UCSD-AML1 (cell line): ENCODE measurements around the gene NCK2.

Experiments
- DNase-seq: peaks from one replicate; lab custom pipeline; 2025; ENCODE audit not compliant: unreplicated experiment; lab: John Stamatoyannopoulos, UW

NCK2 gene

DNA sequence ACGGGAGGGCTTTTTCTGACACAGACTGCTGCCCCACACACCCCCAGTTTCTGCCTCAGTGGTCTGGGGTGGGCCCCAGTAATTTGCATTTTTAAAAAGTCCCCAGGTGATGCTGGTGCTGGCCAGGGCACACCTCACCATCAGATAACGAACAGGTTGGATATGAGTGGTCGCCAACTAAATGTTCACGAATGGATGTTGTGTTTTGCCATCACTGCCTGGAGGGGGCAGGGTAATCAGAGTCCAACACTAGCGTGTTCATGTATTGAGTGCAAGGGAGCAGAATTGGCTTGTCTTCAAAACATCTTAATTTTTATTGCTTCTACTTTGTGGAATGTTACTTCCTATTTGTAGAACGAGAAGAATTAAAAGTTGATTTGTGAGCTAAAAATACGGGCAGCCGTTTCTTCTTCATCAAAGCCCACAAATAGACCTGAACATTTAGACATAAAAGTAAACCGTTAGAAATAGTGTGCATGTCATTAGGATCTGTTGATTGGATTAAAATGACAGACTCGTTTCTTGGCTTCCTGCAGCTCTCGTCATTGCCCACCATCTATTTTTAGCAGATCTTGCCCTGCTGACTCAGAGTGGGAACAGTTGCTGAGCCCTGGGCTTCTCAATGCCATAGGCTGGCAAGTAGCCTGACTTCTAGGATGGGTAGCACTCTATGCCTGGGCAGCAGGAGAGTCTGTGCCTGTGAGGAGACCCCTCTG lies 45.2 kb downstream of the NCK2 start:
- DNase-seq = peak; percentile 60

DNA sequence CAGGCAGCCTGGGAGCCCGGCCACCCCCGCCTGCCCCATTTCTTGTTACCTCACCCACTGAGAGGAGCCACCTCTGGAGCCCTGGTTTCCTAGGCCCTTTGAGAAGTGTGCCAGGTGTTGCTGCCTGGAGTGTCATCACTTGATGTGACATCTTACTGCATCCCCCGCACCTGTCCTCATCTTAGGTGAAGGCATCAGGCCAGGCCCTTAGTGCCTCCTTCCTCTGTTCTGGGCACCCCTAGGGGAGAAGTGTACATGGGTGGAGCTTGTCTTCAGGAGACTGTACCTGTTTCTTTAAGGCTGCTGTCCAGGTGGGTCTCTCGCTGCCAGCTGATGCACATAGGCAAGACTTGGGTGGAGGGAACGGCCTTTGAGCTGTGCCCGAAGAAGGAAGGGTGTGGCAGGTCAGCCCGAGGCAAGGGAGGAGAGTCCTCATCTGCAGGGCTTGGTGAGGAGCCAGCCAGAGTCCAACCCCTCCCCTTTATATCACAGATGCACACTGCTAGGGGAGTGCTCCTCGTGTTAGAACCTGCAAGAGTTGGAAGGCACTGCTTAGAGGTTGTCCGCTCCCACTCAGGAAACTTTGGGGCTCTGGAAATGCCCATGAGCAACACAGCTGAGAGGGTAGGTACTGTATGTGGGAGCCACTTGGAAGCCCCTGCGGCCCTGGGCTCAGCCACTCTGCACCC lies 45.9 kb downstream of the NCK2 start:
- no peak for DNase-seq

DNA sequence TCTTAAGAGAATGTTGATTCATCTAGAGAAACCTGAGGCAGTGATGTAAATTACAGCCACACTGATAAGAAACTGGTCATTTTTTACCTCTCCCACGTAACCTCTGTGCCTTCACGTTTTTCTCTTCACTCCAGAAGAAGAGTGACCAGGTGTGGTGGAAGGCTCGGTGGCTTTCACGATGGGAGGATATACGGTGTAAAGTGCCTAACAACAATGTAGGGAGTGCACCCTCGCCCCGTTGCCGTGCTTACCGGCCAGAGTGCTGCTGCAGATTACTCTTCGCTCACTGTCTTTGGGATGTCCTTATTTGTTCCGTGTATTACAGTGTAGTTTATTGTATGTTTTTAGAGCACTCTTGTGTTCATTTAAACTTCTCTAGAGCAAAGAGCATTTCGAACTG lies 46.5 kb downstream of the NCK2 start:
- no peak for DNase-seq

DNA sequence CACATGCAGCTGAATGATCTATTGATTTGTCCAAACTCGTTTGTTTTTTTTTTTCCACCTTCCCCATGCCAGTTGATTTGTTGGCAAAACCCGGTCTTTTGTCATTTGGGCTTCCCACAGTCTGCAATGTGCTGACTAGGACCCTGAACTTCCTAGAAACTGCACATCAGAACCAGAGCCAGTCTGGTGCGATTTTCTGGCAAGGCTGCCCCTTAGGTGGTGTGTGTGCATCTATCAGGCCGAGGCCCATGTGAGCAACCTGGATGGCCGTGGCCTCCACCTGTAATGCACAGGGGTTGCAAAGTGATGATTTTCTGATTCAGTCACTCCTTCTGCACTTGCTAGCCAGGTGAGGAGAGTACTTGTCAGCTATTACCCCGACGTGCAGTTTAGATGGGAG lies 47.8 kb downstream of the NCK2 start:
- DNase-seq = no peak

DNA sequence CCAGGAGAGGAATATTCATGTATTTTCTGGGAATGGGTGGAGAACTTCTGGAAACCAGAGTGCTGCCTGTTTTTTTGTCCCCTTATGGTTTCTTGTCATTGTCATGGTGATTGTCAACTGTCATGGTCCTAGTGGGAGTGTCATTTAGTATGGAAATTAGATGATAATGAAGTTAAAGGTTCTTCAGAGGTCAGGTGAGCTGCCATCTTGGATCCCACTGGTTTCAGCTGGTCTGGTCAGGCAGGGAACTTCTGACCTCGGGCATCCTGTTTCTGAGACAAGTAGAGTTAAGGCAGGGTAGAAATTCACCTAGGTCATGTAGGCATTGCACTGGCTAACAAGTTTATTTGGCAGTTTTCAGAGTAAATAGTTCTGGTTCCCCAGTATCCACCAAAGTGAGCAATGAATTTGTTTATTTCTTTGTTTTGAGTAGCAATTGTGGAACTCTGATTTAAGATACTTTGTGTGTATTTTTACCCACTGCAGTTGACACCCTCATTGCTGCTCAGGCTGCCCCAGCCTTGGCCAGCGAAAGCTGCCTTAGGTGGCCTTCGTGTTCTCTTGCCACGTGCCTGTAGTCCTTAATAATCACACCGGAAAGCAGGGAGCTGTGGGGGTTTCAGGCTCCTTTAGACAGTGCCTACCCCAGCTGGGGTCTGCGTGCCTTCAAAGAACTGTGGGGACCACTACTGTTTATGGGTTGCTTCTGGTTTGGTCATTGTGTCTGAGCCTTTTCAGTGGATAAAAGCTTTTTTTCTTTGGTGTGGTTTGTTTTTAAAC lies 48.7 kb downstream of the NCK2 start:
- no peak for DNase-seq

DNA sequence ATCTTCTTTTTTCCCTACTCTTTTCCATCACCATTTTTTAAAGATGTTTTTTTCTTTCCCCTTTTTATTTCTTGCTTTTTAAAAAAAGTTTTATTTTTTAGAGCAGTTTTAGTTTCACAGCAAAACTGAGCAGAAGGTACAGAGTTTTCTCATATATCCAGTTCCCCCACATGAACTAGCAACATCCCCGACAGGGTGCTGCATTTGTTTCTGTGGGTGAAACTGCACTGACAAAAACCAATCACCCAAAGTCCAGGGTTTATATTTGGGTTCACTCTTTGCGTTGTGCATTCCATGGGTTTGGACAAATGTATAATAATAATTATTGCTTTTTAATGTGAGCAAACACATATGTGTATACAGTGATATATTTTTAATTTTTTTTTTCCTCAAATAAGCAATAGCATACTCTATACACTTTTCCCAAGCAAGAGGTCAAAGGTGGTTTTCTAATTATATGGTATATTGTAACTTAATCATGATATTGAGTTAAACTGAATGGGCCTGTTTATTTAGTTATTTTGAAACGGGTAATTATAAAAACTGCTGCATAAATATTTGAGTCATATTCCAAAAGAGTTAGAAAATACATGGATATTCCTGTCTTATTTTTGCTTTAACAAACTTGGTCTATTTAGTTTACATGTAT lies 50.3 kb downstream of the NCK2 start:
- DNase-seq = no peak

DNA sequence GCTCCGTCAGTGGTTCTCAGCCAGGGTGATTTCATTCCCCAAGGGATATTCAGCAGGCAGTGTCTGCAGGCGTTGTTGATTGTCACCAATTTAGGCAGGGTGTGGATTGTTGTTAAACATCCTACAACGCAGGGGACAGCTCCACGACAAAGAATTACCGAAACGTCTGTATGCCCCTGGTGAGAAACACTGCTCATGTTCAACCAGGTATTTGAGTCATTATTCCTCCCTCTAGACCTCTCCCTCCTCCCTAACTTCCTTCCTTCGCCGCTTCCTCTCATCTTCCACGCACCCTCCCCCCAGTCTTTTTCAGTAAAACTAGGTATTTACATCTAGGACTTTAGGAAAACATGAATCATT lies 50.8 kb downstream of the NCK2 start:
- DNase-seq = peak; percentile 32

DNA sequence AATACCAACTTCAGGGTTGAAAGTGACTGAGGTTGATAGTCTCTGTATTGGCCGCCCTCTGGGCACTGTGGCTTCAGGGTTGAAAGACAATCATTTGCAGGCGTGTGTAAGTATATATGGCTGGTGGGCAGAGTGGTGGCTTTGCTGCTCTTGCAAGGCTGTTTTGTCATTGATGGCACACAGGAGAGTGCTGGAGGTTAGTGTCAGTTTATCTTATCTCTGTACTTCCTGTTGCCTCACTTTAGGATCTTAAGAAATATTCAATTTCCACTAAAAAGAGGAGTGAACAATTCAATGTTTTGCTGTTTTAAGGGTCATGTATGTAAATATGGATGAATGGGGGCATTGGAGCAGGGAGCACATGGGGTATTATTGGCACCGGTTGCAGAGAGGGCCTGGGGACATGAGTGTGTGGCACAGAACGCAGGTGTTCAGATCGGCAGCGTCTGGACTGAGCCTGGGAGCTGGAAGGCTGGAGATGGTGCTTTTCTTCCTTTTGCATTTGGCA lies 51.5 kb downstream of the NCK2 start:
- no peak for DNase-seq

DNA sequence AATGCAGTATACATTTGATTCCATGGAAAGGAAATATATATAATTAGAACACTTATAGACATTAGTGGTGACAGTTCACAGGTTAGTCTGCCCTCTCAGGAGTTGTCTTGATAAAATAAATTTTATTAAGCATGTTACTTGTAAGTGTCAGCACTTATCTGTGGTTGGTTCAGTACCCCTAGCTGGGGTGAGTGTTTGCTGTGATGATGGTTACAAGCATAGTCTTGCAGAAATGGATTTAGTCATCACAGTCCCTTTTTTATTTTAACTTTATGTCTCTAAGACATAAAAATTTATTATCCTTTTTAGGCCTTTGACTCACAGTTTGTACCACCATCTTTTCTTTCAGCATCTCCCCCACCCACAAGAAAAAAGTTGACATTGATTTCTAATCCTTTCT lies 52.1 kb downstream of the NCK2 start:
- DNase-seq = no peak

DNA sequence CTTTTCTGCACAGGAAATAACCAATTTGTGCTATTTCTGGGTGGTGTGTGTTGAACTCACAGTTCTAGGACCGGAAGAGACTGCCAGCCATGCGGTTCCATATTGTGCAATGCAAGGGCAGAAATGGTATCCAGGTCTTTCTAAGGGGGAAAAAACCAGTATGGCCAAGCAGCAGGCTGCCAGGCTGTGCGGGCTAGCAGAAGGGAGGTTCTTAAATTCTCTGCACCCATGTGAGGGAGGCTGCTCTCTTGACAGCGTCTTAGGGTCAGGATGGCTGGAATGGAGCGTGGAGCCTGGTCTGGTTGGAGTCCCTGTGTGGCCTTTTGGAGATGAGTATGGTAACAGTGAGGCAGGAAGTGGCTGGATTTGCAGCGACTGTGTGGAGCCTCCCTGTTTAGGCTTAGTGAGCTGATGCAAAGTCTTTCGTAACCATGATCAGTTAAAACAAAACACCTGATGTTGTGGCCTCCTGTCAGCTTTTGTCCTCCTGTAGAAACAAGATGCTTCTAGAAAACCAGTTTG lies 52.6 kb downstream of the NCK2 start:
- DNase-seq = peak; percentile 80

DNA sequence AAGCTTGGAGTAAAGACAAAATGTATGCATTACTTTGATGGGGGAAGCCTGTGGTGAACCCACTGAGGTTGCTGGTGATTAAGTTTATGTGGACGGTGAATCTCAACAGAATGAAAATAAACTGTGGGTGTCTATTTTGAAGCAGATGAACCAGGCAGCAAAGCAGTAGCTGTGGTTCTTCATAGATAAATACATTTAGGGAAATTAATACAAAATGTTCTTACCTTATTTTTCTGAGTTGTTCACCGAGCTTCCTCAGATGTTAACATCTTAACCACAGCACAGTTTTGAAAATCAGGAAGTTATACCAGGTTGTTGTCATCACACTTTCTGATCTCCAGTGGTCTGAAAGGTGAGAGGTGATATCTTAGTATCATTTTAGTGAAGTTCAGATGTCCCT lies 53.9 kb downstream of the NCK2 start:
- no peak for DNase-seq

DNA sequence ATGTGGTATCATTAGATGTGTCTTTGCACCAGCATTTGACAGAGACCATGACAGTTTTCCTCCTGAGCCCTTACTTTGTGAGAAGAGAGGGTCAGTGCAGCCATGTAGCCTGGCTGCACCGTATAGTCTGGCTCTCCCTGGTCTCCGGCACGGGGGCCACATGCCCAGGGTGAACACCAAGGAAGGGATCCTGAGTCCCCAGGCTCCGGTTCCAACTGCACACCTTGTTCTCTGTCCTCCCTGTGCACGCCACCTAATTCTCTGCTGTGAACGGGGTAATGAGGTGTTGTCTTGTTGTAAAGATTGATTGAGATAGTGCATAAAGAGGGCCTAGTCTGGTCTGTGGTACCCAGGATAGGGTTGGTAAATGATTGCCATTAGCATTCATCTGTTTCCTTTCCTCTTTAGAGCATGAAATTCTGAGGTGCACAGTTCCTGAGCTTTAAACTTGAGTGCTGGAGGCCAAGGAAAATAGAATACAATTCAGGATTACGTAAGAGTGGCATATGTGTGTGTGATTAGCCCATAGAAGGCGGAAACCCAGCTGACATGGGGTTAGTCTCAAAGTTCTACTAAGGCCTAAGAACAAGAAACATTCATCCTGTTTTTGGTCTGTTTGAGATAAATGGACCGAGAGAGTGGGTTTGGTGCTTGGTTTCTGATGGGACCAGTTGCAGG lies 55.5 kb downstream of the NCK2 start:
- DNase-seq = no peak

DNA sequence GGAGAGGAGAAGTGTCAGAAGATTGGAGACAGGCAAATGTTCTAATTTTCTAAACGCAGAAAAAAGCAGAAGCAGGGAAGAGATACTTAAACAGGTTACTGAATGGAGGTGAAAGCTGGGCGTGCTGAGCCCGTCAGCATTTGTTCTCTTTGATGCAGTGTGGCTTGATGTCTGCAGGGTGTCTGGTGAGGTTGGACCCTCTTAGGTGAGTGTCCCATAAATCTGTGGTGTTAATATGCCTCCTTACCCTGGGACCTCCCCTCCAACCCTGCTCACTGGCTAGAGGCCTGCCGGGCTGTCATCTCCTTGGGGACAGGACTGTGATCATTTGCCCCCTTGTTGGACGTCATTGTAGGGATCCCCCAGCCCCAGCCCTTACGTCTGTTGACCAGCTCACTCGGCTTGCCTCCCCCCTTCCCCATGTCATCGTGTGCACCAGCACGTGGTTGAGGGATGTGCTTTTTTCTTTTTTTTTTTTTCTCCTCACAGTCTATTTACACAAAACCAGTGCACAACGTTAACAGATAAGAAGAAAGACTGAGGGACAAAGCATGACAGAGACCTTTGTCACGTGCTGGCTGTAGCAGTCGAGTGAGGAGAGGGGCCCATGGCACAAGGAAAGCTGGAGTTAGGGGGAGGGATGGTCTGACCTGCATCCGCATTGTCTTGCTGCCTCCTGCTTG lies 56.4 kb downstream of the NCK2 start:
- no peak for DNase-seq

DNA sequence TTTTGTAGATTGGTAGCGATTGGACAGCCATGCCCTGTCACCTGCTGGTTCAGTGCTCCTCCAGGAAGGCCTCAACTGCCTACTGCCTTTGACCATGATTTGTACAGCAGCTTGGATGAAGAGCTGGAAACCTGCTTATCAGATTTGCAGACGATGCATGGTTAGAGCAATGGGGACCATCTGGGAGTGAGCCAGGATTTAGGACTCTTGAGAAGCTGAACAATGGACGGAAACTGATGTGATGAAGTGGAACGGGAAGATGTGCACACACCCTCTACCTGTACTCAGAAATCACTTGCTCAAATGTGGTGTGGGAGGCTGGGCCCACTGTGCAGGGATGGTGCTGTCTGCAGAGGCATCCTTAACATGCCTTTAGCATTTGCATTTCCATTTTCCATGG lies 57.2 kb downstream of the NCK2 start:
- no peak for DNase-seq

DNA sequence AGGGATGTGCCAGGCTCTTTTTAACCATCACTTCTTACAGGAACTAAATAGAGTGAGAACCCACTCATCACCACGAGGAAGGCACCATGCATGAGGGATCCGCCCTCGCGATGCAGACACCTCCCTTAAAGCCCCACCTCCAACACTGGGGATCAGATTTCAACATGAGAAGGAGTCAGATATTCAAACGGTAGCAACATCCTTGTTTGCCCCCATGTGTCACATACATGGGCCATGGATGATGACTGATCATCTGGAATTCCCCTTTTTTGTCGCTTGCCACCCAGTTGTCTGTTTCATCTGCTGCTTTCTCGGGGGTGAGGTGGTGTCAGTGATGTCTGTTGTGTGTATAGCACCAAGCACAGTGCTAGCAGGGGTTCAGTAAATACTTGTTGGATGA lies 57.9 kb downstream of the NCK2 start:
- no peak for DNase-seq

DNA sequence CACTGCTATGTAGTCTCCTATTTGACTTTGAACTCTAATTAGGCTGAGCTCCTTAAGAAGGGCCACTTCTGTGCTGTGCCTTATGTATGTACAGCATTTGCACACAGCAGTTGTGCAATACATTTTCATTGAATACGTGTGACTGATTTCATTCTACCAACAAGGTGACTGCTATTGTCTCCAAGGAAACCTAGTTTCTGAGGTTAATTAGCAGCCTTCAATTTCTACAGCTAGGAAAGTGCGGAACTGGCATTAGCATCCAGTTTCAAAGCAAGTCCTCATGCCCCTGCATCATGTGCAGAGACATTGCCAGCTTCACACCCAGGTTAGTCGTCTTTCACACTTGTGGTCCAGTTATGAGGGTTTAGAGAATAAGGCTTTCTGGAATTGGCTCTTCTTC lies 58.6 kb downstream of the NCK2 start:
- DNase-seq = no peak

DNA sequence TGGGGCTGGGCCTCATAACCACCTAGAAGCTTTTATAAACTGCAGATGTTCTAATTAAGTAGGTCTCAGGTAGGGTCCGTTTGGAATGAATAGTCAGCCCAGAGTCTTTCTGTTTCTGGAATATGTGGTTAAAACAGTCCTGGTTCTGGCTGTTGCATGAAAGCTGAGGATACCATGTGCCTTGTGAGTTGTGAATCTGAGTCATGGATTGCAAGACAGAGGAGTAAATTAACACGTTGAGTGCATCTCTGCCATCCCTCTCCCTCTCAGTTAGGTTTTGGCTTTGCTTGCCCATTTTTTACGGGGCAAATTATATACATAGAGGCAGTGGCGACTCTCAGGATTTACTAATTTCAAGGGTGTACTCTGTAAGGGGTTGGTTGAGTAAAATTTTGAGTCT lies 59.1 kb downstream of the NCK2 start:
- no peak for DNase-seq

DNA sequence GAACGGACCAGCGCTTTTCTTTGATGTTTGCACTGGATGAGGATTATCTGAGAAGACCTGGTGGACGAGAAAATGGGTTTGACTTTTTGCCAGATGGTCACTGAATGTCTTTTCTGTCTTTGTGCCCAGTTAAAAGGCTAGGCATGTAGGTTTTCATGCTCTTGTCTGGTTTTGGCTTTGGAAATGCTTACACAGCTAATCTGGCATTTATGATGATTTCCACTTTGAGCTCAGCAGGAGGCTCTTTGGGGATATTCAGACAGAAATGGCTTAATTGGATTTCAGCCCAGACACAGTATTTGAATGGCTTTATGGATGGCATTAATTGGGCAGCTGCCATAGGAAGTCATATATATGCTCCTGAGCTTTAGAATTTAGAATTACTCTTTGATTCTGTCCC lies 59.6 kb downstream of the NCK2 start:
- DNase-seq = no peak

DNA sequence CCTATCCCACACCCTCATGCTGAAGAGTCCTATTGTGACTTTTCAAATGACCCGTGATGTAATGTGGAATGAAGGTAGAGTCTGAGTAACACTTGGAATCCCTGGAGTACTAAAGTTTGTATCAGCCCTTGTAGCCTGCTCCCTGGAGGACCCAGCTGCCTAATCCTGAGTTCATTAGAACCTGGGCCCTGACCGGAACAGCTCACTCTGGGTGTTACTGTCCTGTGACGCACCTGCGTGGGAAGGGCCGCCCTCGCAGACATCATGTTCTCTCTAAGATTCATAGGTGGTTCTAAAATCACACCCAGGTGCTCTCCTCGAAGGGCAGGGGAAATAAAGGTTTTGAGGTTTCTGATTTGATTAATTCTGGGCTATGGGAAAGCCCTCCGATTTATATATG lies 62.3 kb downstream of the NCK2 start:
- no peak for DNase-seq

DNA sequence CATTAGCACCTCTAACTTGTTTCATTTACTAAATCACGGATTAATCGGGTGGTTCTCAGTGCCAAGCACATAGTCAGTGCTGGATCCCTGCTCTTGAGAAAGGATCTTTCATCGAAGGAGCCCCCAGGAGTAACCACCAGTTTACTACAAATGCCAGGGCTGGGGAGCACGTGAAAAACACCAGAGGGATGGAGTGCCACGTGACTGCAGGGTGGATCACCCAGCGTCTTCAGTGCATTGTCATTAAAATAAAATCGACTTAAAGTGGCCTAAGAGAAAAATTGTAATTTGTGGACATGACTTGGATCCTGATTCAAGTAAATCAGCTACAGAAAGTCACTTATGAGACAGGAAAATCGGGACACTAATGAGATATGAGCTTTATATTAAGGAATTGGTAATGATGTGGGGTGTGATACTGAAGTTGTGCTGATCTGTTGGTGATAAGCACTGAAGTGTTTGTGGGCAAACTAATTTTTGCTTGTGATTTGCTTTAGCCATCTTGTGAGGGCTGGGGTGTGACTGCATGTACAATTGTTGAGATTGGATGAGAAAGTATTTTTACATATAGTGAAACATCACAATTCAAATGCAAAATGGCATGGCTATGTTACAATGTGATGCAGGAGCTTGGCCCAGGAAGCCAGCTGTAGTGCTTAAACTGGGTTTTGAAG lies 63.8 kb downstream of the NCK2 start:
- DNase-seq = no peak
